NCI-H524 (cell line): ENCODE results near the gene SLC25A19.

Experiments
- DNase-seq, 2 experiments: peaks; one replicate each; lab custom pipeline; 2025; lab: John Stamatoyannopoulos, UW

SLC25A19 gene

DNA sequence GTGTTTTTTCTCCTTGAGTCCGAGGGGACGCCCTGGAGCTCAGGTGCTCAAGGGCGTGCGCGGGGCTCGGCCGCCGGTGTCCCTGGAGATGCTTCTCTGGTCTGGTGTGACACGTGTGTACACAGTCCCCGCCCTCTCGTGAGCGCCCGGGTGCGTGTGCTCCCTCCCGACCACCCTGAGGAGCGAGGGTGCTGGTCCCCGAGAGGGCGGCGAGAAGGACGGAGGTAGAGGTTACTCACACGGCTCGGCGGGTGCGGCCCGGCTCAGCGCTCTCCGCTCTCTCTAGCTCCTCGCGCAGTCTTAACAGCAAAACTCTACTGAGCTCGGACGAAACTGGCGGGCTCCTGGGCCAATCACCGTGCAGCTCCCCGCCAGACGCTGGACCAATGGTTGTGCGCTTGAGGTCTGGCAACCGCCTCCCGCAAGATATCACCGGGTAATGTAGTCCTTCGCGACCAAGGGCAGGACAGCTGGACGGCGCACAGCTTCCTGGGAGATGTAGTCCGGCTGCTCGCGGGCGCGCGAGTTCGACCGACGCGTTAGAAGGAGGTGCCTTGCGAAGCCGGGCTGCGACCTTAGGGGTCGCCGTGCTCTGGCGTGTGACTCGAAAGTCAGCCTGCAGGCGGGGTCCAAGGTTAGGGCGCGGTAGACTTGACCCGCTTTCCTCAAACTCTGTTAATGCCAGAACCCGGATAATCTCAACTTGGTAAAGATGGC lies at the start of gene SLC25A19:
TSS of gene SLC25A19 (minus strand) at position 319 of the 717 bp plus-strand sequence. CDS start 2,669 bp downstream, outside the sequence.
- peak; percentile 100 for DNase-seq

DNA sequence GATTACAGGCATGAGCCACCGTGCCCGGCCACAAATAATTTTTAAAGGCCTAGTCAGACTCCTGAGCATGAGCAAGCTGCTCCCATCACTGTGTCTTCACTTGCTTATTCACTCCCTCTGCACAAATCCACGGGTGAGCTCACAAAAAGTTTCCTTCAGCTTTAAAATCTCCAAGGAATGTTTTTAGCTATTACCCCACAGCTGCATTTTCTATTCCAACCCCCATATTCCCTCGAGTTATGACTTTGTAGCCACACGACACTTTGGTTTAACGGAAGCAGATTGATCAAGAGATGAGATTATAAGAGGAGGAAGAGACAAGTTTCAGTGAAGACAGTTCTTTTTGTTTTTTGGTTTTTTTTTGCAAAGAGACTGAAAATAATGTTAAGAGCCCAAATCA lies 49.1 kb upstream of the SLC25A19 start:
- DNase-seq: no peak

DNA sequence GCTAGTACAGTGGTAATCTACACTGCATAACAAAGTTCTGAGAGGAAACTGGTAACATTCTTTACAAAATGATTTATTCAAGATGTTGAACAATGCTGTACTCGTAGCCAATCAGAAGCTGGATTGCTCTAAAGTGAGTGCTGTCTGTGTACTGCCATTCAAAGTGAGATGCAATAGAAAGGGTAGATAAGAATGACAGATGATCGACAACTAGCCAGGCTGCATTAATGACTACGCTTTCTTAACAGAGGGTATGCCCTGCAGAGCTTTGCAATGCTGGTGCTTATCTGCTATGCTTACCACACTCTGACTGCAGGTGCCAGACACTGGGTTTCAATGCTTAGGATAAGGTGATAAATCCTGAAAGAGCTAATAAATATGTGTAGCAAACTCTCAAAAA lies 46.1 kb upstream of the SLC25A19 start:
- DNase-seq: no peak

DNA sequence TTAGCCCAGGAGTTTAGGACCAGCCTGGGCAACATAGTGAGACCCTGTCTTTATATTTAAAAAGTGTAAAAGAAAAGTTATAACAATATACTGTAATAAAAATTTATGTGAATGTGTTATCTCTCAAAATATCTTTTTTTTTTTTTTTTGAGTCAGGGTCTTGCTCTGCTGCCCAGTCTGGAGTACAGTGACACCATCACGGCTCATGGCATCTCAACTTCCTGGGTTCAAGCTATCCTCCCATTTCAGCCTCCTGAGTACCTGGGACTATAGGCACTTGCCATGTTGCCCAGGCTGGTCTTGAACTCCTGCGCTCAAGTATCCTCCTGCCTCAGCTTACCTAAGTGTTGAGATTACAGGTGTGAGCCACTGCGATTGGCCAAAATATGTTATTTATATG lies 45.5 kb upstream of the SLC25A19 start:
- DNase-seq: no peak

DNA sequence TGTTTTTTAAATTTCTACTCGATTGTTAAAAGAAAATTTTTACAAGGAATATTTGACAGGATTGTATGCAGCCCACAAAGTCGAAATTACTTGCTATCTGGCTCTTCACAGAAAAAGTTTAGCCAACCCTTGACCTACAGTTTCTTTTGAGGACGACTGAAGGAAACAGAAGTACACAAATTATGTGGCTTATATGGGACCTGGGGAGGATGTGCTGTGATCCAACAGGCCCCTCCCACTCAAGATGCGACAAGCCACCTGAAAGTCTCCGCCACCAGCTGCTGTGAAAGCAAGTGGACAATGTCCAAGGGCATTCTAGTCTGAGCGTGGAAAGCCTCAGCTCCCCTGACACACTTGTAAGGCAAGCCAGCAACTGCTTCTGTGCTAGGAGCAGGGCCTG lies 42.4 kb upstream of the SLC25A19 start:
- no peak for DNase-seq

DNA sequence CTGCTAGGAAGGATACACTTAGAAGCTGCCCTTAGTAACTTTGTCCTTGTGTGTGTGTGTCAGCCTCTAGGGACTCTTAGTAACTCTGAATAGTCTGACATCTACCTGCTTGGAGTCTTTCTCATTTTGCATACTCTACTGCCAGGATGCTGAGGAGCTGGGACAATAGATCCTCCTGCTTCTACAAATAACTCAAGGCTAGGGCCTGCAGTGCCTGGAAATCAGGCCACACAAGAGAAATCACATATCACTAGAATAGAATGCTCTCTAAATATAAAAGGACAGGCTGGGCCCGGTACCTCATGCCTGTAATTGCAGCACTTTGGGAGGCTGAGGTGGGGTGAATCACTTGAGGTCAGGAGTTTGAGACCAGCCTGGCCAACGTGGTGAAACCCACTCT lies 38.5 kb upstream of the SLC25A19 start:
- no peak for DNase-seq

DNA sequence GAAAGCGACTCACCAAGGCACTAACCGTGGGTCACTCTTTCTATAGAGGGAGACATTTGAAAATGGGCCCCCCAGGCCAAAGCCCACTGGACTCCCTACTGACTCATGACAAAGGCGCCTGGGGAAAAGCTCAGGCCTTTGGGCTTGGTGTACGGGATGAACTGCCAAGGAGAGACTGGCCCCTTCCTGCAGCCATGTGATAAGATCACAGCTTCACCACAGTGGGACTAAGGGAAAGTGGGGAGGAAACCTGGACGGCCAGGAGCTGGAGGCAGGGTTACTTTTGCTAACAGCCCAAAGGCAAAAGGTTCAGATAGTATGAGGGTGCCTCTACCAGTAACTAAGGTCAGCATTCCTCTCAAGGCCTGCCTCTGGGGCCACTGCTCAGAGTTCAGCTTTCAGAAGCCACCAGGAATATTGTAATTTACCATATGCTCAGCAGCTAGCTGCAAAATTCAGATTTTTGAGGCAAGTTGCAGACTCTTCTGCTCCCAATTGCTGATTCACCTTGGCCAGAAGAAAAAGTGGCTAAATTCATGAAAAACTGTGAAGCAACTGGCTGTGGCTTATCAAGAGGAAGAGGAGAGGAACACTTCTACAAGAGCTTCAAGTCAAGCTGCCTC lies 37.1 kb upstream of the SLC25A19 start:
- no peak for DNase-seq

DNA sequence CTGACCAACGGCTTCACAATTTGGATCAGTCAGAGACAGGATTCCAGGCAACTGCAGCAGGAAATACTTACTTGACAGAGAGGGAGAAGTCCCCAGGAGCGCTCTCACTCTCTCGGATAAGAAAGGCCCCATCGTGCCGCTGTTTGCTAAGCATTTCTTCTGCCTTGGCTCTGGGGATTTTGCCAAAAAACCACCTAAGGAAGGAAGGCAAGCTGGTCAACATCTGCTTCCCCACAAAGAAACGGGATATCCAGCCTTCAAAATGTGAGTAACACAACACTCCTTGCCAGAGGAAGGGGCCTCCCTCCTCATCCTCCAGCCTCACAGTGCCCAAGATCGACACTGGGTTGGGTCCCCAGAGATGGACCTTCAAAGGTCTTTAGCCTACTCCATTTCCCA lies 36.6 kb upstream of the SLC25A19 start:
- peak; percentile 50 to 64 for DNase-seq

DNA sequence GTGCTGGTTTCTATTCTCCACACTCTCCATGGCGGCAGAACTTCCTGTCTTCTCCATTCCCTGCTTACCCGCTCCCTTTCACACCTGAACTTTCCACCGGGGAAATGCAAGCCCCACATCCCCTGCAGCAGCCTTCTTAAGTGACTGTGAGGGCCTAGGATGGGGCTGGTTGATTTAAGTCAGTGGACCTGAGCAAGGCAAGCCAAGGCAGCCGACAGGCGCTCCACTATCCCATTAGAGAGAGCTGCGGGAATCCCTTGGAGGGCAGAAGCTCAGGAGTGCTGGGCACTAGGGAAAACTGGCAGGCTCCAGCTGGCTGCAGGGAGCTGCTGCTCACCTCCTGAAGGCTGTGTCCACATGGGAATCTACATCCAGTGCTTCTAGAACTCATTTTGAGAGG lies 36.1 kb upstream of the SLC25A19 start:
- DNase-seq: no peak

DNA sequence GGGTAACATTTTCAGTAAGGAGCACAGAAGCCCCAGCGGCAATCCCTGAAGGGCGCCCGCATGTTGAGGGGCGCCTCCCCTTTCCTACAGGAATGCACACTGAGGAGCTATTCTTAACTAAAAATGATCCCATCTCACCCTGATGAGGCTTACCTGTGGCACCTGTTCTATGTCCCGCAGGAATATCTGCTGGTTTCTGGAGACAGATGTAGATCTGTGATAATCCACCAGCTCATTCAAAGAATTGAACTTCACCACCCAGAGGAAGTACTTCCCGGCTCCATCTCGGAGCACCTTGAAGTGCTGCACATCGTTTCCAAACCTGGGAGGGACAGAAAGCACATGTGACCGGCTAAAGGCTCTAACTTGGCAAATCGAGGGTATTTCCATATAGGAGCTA lies 32.3 kb upstream of the SLC25A19 start:
- DNase-seq: no peak

DNA sequence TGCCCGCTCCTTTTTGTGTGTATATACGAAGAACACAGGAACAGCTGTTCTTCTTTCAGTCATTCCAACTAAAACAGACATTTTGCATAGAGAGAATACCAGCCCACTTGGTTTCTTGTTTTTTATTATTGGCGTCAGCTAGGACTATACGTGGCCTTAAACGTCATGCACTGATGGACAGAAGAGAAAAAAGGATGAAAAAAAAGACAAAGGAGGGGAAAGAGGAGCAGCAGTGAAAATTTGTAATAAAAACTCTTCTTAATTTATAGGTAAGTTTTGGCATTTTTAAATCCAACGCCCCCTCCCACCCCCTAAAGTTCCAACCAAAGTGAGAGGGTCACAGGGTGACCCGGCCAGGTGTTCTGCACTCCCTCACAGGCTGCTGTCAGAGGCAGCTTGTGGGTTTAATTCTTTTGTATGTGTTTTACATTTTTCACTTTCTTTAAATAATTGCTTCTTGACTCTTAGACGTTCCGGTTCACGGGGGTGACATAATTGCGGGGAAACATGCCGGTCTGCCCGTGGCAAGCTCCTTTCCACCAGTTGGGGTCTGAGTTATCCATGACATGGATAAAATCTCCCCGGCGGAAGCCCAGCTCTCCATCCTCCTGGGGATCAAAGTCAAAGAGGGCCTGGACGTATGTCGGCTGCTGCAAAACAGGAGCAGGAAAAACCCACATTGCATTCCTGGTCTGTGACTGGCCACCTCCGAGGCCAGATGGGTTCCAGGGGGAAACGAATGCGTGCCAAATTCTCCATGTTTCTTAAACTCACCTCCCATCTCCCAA lies 30.9 kb upstream of the SLC25A19 start:
- DNase-seq: no peak

DNA sequence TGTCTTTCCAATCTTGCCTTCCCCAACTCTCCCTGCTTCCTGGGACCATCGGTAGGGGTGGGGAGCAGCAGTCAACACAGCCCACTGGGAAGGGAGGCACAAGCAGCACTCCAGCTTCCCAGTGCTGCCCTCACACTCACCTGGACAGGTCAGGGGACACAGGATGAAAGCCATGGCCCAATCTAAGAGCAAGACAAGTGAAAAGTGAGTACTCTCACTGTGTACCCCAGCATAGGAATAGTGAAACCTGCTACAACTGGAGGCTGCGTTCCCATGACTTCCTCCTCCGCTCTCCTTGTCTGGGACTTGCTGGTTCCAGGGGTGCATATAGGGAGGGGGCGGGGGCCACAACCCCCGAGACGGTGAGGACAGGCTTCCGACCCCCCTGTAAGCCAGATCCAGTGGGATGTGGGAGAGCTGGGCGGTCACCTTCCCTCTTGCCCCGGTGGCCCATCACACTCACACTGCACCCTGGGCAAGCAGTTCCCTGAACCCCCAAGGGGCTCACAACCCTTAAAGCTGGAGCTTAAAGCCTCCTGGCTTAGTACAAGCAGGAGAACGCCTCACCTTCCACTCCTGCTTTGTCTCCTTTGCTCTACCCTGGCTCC lies 29.5 kb upstream of the SLC25A19 start:
- DNase-seq: no peak

DNA sequence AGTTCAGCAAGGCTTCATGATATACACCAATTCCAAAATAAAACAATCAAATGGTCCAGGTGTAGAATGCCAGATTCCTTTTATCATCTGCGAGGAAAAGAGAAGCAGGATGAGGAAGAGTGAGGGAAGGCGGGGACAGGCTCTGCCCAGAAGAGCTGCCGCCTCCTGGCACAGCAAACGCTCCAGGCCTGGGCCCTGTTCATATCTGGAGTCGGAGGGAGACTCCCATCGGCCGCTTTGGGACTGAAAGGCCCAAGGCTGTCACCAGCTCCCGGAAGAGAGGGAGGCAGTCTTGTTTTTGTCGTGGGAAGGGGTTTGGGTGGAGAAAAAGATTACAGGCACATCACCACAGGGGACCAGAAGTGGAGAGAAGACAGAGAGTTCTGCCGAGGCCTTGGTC lies 29.0 kb upstream of the SLC25A19 start:
- DNase-seq: no peak

DNA sequence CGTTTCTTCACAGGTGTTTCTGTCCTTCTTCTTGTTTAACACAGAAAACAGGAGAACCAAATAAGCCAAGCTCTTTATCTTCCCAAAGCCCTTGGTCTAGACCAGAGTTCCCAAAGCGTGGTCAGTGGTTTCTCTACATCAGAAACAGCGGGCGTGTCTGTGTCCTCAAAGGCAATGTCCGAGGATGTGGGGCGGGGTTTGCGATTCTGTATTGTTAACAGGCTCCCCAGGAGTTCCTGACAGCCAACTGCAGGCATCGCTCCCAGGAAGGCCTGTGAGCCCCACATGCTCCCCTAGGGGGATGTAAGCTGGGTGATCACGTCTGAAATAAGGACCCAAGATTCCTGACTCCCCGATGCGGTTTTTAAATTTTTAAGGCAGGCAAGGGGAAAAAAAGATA lies 28.4 kb upstream of the SLC25A19 start:
- DNase-seq: no peak

DNA sequence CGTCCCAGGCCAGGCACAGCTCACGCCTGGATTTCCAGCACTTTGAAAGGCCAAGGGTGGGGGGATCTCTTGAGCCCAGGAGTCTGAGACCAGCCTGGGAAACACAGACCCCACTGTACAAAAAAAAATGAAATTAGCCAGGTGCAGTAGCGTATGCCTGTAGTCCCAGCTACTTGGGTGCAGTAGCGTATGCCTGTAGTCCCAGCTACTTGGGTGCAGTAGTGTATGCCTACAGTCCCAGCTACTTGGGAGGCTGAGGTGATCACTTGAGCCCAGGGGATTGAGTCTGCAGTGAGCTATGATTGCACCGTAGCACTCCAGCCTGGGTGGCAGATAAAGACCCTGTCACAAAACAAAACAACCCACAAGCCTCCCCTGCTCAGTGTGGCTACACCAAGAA lies 27.0 kb upstream of the SLC25A19 start:
- DNase-seq: no peak

DNA sequence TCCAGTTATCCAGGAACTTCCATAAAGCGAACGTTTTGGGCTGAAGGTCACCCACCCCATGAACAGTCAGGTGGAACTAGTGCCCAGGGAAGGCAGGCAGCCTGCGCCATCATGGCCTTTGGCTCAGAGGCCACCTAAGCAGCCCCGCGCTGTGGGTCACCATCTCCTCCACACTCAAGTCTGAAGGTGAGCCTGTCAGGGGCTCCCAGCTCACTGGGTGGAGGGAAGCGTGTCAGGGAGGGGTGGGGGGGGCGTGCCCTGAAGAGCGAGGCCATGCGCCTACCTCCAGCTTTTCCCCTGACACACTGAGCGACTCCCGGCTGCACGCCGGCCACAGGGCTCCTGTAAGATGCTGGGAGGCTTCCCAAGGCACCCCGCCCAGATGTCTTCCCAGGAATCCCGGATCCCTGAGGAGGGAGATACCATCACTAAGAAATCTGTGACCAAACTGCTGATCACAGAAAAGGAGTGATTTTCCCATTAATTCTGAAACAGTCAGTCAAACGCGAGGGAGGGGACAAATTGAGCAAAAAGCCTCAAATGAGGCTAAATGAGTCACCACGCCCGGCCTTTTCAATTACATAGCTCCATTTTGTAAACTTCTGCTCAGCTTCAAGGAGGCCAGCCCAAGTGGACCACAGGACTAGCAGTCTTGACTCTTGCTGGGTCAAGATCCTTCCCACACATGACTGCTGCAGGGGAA lies 26.5 kb upstream of the SLC25A19 start:
- DNase-seq: no peak

DNA sequence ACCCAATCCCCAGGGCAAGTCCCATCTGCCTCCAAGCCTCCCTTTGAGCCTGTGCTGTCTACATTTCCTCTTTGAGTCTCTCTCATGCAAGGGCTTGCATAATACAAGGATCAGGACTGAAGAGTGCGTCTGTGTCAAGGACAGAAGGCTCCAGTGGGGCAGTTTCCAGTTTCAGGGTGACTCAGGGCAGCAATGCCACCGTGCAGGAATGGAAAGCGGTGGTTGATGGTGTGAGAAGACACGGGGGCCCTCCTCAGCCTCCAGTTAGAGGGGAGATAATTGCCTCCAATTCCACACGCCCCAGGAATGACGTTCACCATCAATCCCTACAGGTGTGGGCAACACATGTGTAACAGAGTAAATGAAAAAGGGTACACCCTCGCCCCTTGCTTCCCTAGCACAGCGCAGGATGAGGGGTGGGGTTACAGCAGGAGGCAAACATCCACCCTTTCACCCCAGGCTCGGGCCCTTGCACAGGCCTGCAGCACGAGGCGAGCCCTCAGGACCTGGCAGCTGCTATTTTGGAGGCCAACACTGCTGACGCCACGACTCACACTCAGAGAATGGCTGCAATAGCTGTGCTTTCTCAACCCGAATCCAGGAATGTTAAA lies 24.8 kb upstream of the SLC25A19 start:
- DNase-seq: peak in 1 of 2 experiments; percentile 28

DNA sequence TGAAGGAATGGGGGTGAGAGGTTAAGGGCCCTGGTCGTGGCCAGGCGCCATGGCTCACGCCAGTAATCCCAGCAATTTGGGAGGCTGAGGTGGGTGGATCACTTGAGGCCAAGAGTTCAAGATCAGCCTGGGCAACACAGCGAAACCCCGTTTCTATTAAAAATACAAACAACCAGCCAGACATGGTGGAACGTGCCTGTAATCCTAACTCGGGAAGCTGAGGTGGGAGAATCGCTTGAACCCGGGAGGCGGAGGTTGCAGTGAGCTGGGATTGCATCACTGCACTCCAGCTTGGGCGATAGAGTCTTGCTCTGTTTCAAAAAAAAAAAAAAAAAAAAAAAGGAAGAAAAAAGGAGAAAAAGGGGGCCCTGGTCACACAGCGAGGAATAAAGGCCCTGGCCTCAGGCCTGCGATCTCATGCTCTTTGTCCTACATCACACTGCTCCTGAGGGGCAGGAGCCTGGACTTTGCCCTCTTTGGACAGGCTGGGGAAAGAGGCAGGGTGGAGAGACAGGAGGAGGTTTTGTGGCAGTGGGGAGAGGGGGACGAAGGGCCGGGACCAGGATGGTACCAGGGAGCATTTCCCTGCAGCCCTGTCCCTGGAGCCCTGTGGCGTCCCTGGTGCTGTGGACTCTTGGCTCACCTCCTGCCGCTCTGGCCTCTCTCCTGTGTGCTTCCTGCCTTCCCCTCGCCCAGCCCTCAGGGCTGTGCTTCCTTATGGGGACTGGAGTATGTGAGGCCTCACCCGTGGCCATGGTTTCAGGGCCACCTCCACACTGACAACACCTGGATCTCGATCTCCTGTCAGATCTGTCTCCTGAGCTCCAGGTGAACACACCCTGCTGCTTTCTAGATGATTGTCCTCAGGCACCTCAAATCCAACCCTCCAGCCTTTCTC lies 19.7 kb upstream of the SLC25A19 start:
- no peak for DNase-seq

DNA sequence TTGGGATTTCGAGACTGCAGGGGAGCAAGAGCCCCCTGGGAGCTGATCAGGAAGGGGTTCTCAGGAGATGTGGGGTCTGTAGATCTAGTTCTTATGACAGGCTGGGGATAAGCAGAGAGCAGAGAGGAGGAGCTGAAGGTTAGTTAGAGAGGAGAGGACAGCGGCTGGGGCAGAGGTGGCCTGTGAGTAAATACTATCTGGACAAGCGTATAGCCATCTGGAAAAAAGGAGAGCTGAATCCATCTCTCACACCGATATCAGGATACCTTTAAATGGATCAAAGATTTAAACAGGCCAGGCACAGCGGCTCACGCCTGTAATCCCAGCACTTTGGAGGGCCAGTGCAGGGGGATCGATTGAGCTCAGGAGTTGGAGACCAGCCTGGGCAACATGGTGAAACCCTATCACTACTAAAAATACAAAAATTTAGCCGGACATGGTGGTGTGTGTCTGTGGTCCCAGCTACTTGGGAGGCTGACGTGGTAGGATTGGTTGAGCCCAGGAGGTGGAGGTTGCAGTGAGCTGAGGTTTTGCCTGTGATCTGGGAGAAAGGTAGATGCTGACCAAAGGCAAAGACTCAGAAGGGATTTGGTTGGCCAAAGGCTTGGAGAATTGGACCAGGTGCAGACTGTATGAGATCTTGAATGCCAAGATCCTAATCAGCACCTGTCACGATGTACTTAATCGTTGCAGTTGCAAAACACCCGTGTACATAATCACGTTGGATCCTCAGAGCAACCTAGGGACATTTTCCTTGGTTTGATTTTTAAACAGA lies 18.9 kb upstream of the SLC25A19 start:
- DNase-seq: no peak
